Fibroblast of mammary gland (primary cell): Measurements from ENCODE around the gene FSTL4.

ENCODE experiments used
- DNase-seq: peaks from one replicate; pipeline ENCODE4 v3.0.0-alpha.2; 2010; ENCODE audit warnings: low read depth
- H3K4me3 ChIP-seq: 2 replicates; pipeline ENCODE4 v1.5.1; 2011; ENCODE audit warnings: low read depth, mild to moderate bottlenecking, low read length, moderate library complexity; ENCODE audit not compliant: control insufficient read depth
- TF ChIP-seq, protein P1 (sequence below): conservative IDR thresholded peaks from 2 replicates; pipeline ENCODE4 v1.5.1; 2011; ENCODE audit warnings: low read depth, low read length, inconsistent platforms; ENCODE audit not compliant: control insufficient read depth, insufficient read depth

Gene FSTL4

GRCh38 chr5:133525126-133525525 lies 87.2 kb downstream of the FSTL4 start:
- DNase-seq, result no peak
- TF ChIP-seq, protein P1, sequence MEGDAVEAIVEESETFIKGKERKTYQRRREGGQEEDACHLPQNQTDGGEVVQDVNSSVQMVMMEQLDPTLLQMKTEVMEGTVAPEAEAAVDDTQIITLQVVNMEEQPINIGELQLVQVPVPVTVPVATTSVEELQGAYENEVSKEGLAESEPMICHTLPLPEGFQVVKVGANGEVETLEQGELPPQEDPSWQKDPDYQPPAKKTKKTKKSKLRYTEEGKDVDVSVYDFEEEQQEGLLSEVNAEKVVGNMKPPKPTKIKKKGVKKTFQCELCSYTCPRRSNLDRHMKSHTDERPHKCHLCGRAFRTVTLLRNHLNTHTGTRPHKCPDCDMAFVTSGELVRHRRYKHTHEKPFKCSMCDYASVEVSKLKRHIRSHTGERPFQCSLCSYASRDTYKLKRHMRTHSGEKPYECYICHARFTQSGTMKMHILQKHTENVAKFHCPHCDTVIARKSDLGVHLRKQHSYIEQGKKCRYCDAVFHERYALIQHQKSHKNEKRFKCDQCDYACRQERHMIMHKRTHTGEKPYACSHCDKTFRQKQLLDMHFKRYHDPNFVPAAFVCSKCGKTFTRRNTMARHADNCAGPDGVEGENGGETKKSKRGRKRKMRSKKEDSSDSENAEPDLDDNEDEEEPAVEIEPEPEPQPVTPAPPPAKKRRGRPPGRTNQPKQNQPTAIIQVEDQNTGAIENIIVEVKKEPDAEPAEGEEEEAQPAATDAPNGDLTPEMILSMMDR, result no peak
- H3K4me3 ChIP-seq, result no peak overlapping the region

GRCh38 chr5:133524666-133525065 lies 87.7 kb downstream of the FSTL4 start:
- no peak for DNase-seq
- TF ChIP-seq, protein P1, result no peak
- H3K4me3 ChIP-seq, result no peak overlapping the region

DNA sequence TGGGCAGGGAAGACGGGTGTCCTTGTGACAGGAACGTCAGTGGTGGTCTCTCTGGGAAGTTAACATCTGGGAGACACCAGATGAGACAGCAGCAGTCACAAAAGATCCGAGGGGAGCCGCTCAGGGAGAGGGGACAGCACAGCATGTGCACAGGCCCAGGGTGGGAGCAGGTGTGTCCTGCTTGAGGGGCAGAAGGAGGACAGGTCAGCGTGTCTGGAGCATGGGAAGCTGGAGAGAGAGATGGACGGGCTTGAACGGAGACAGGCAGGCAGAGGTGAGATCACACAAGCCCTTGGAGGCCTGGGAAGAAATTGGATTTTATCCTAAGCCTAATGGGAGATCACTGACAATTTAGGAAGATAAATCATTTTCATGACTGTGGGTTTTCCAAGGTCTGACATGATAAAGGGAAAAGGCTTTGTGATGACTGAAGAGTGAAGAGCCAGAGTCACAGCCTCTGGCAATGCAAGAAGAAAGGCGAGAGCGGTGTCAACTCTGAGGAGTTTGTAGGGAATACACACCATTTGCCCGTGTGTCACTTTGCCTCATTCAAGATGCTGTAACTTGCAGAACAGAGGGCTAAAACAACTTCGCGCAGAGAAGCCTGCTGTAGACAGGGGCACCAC lies 88.3 kb downstream of the FSTL4 start:
- TF ChIP-seq, protein P1, result no peak
- no peak for DNase-seq
- H3K4me3 ChIP-seq, result no peak overlapping the region

DNA sequence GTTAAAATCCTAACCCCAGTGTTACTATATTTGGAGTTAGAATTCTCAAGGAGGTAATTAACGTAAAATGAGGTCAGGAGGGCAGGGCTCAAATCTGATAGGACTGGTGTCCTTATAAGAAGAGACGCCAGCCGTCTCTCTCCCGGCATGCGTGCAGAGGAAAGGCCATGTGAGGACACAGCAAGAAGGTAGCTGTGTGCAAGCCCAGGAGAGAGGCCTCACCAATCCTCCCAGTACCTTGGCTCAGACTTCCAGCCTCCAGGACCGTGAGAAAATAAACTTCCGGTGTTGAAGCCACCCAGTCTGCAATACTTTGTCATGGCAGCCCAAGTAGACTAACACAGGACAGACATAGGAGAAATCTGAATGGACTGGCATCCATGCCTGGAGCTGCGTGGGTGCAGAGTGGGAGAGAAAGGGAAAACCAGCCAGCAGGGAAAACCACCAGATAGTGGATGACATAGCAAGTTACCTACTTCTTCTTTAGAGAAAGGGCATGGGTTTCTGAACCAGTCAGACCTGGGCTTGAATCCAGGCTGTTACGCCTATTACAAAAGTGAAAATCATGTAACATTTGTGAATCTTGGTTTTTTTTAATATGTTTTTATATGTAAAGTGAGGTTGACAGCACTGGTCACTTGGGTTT lies 89.2 kb downstream of the FSTL4 start:
- no peak for DNase-seq
- TF ChIP-seq, protein P1, result no peak
- no peak overlapping the region for H3K4me3 ChIP-seq

DNA sequence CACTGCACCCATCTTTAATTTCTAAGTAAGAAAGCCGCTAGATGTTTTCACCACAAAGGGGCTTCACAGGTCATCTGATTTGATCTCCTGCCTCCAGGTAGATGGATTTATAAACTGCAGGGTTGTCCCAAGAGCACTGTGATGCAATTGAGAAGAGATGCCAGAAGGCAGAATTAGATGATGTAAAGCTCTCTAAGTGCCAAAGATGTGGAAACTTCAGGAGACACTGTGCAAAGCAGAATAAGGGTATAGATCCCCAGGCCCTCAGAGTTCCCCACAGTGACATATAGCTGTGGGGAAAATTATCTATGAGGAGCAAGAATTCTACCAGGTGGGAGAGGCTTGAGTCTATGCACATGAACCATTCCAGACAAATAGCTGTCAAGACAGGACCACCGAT lies 90.5 kb downstream of the FSTL4 start:
- TF ChIP-seq, protein P1, result no peak
- no peak for DNase-seq

GRCh38 chr5:133520991-133521706 lies 91.2 kb downstream of the FSTL4 start:
- H3K4me3 ChIP-seq, result no peak overlapping the region
- DNase-seq, result no peak
- TF ChIP-seq, protein P1, result no peak

More for the DNA sequence above, 90.5 kb downstream of the FSTL4 start:
- no peak overlapping the region for H3K4me3 ChIP-seq
